Measurements from ENCODE around the gene SYCE3. TPM values are rescaled to one million over a fixed set of nuclear protein-coding genes. Genes with fewer than 3 reads are reported as not detected.

SYCE3 gene
- total and polyA plus RNA-seq, 11 donors: not detected

DNA sequence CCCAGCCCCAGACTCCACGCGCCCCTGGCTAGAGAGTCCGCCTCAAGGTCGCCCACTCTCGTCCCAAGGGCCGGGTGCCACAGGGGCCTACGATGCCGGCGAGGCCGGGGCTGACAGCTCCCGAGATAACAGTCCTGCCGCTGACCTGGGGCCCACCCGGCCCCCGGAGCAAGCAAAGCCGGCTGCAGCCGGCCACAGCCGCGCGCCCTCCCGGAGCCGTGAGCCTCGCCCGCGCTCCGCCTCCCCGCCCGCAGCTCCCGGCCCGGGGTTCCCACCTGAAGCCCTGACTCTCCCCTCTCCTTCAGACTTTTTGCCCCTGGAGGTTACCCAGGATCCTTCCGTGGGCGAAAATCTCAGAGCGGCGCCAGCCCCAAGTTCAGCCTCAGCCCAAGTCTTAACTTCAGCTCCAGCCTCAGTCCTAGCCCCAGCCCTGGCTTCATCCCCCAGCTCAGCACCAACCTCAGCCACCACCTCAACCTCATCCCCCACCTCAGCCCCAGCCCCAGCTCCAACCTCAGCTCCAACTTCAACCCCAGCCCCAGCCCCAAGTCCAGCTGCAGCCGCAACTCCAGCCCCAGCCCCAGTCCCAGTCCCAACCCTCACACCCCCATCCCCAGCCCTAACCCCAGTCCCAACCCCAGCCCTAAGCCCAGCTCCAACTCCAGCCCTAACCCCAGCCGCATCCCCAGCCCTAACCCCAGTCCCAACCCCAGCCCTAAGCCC lies 15.3 kb downstream of the SYCE3 start:
- no peak for DNase-seq
- no peaks in the 10 kb centered on the region for H3K9me3 ChIP-seq
- peaks cover 0 to 66% (median 17%) of the 10 kb centered on the region in 12 donors for H3K4me1 ChIP-seq
- peak overlapping the region in 1 of 12 donors; percentile 26 for H3K4me3 ChIP-seq
- WGBS, 4 donors: 25 to 38% (median 32%) methylated on average over 23 to 35 of the region's 35 CpGs
- no peak for TF ChIP-seq POLR2A (IDR thresholded peaks at IDR 0.05)
- TF ChIP-seq, protein P1, sequence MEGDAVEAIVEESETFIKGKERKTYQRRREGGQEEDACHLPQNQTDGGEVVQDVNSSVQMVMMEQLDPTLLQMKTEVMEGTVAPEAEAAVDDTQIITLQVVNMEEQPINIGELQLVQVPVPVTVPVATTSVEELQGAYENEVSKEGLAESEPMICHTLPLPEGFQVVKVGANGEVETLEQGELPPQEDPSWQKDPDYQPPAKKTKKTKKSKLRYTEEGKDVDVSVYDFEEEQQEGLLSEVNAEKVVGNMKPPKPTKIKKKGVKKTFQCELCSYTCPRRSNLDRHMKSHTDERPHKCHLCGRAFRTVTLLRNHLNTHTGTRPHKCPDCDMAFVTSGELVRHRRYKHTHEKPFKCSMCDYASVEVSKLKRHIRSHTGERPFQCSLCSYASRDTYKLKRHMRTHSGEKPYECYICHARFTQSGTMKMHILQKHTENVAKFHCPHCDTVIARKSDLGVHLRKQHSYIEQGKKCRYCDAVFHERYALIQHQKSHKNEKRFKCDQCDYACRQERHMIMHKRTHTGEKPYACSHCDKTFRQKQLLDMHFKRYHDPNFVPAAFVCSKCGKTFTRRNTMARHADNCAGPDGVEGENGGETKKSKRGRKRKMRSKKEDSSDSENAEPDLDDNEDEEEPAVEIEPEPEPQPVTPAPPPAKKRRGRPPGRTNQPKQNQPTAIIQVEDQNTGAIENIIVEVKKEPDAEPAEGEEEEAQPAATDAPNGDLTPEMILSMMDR (IDR thresholded peaks at IDR 0.05): no peak
- intact Hi-C loops (cut with DNase I): loop anchor here in 2 of 10 donors (5.0 to 10.0 kb wide), 2 partner anchors 65 to 67 kb away; no protein-coding TSS in a partner anchor
- peaks cover 24 to 83% (median 36%) of the 10 kb centered on the region in 9 donors for H3K27me3 ChIP-seq
- no peak for ATAC-seq
- no peaks in the 10 kb centered on the region for H3K36me3 ChIP-seq
- H3K27ac ChIP-seq: no peak overlapping the region

DNA sequence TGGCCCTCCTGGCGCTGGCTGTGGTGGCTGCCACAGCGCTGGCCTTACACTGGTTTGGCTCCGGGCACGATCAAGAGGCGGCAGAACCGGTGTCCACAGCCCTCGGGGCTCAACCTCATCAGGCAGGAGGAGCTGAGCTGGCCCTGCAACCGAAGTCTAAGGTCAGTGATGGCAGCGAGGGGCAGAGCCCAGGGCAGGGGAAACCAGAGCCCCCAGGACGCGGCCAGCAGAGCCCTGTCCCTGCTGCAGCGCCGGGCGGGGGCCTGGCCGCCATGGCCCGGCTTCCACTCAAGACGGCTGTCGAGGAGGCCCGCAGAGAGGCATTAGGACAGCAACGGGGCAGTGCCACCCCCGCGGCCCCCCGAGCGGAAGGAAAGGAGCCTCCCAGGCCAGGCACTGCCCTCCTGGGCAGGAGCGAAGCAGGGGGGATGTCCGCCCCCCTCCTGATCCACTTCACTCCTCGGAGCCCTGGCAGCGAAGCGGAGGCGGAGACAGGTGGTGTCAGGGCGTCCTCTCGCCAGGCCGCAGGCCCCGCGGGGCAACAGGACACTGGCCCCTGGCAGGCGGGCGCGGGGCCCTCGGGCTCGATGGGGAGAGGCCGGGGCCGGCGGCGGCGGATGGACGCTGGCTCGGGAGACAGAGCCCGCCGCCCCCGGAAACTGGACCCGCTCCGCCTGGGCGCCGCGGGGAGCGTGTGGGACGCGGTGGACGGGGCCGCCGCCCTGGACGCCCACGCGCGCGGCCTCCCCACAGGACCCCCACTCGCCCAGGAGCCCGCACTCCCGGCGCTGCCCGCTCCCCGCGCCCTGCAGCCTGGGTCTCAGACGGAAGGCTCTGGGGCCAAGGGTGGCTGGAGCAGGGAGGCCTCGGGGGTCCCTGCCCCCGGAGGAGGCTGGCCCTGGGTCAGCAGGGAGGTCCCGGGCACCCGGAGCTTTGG lies 16.1 kb downstream of the SYCE3 start:
- WGBS, 4 donors: 56 to 77% (median 65%) methylated on average over 43 to 78 of the region's 78 CpGs
- peaks cover 0 to 73% (median 17%) of the 10 kb centered on the region in 12 donors for H3K4me1 ChIP-seq
- intact Hi-C loops (cut with DNase I): loop anchor here in 2 of 10 donors (5.0 to 10.0 kb wide), 2 partner anchors 66 to 68 kb away; no protein-coding TSS in a partner anchor
- peaks cover 24 to 77% (median 34%) of the 10 kb centered on the region in 9 donors for H3K27me3 ChIP-seq
- ATAC-seq (no peak), DNase-seq (no peak)
- H3K36me3 ChIP-seq: no peaks in the 10 kb centered on the region
- peak overlapping the region in 1 of 12 donors; percentile 26 for H3K4me3 ChIP-seq
- no peak overlapping the region for H3K27ac ChIP-seq
- no peaks in the 10 kb centered on the region for H3K9me3 ChIP-seq
- no peak for TF ChIP-seq POLR2A (IDR thresholded peaks at IDR 0.05)
- TF ChIP-seq, protein P1 (IDR thresholded peaks at IDR 0.05): no peak

DNA sequence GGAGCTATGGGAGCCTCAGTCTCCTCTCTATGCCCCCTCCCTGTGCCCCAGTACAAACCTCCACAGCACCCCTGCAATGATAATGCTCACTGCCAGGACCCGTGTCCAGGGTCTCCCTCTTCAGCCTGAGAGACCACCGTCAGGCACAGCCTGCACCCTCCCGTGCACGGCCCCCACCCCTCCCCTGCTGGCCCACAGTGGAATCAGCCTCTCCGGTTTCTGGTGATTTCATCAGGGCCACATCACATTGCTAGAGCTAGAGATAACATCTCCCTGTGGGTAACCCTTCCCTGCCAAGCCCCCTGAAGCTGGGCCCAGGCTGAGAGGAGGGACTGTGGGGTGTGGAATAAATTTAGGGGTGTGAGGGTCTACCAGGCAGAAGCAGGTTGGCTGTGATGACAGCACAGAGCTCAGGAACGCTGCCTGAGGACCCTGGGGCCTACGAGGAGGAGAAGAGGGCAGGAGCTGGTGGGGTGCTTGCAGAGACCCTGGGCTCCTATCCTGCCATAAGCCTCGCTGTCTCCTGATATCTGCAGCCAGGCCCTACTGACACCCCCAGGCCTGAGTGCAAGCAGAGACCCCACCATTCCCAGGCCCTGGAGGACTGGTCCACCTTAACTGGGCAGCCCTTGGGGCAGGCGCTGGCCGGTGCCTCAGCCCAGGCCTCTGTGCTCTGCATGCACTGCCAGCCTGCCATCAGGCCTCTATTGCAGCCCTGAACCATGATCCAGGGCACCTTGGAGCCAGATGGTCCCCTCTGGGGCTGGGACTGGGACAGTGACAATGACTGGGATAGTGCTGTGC lies 17.0 kb downstream of the SYCE3 start, which contains the start of gene KLHDC7B:
KLHDC7B (plus strand) TSS at position 378 of the 804 bp plus-strand sequence; CDS start at position 723, 345 bp downstream.
- peaks cover 24 to 68% (median 34%) of the 10 kb centered on the region in 9 donors for H3K27me3 ChIP-seq
- no peaks in the 10 kb centered on the region for H3K9me3 ChIP-seq
- TF ChIP-seq, protein P1 (IDR thresholded peaks at IDR 0.05): no peak
- no peak for TF ChIP-seq POLR2A (IDR thresholded peaks at IDR 0.05)
- intact Hi-C loops (cut with DNase I): loop anchor here in 2 of 10 donors (5.0 to 10.0 kb wide), 2 partner anchors 67 to 69 kb away; no protein-coding TSS in a partner anchor
- ATAC-seq: no peak
- peak within 1 kb of the TSS in 1 of 12 donors; percentile 98 for H3K27ac ChIP-seq
- H3K4me3 ChIP-seq: peak within 1 kb of the TSS in 2 of 12 donors; percentile 53 to 54
- H3K36me3 ChIP-seq: no peaks in the 10 kb centered on the region
- peaks cover 0 to 82% (median 17%) of the 10 kb centered on the region in 12 donors for H3K4me1 ChIP-seq
- WGBS, 4 donors: 59 to 88% (median 65%) methylated on average over 8 to 10 of the region's 10 CpGs
- no peak for DNase-seq
